ENCODE results near the gene MARCHF6.

- TF ChIP-seq EP300 (IDR thresholded peaks at IDR 0.05; ENCODE audit: borderline replicate concordance in 1 of 2, low read depth in 2 of 2, low read length in 2 of 2) (no peak), RAD21 (IDR thresholded peaks at IDR 0.05 in 1 of 2, conservative IDR thresholded peaks at IDR 0.05 in 1 of 2; ENCODE audit: low read depth in 2 of 2, low read length in 2 of 2) (no peak), EZH2 (IDR thresholded peaks at IDR 0.05; ENCODE audit: low read depth, low read length, severe bottlenecking) (no peak)
Measured at GRCh38 chr5:10401498-10401897, 48.0 kb downstream of the MARCHF6 start.

All from H1 (cell line).